Epidermal melanocyte (primary cell): Measurements from ENCODE around the gene ARFGEF3.
"Not testable (repeated sequence)": the region's sequence is repeated elsewhere in the genome, so short reads cannot be mapped to it uniquely, and the experiment has no call there.

Source experiments
- DNase-seq: peaks from one replicate; pipeline ENCODE4 v3.0.0; 2011; ENCODE audit warnings: low spot score; ENCODE audit not compliant: insufficient read length

ARFGEF3 gene

DNA sequence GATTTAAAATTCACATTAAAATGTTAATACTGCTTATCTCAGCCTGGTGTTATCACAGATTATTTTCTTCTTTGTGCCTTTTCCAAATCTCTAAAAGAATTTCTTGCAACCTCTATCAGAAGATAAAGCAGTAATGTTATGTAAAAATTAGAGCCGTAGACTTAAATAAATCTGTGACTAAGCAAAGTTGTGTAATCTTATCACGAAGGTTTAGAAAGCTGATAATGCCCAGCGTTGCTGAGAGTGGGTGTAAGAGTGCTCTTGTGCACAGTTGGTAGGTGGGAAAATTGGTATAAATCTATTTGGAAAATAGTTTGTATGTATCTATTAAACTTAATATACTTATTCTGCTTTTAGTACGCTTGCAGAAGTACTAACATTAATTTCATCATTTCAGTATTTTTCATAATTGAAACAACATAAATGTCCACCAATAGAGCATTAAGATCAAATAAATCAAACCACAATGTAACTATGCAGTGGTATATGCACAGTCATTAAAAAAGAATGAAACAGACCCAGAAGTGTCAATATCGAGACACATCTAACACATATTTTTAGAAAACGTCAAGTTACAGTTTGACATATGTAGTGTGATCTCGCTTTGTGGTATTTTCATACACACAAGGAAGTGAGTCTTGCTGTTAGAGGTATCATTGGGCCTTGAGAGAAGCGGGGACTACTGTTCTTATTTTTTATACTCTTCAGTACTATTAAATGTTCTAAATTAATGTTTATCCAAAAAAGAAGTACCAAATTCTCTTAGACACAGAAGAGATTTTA, 111.0 kb downstream of the ARFGEF3 start:
- DNase-seq, result no peak

DNA sequence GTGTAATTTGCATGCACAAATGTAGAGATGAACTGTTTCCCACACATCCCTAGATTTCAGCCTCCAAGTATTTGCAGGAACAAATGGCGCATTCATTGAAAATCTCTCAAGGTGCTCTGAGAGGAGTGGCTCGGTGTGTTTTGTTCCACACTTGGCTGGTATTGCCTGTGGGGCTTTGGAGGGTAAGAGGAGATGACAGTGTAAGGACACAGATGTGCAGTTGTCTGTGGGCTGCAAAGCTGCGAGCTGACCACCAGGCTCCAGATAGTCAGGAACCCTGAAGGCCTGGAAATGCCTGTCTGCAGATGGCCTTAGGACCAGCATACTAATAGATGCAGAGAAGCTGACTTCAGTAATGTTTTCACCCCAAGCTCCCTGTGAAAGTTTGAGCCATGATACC, 114.2 kb downstream of the ARFGEF3 start:
- DNase-seq, result no peak

DNA sequence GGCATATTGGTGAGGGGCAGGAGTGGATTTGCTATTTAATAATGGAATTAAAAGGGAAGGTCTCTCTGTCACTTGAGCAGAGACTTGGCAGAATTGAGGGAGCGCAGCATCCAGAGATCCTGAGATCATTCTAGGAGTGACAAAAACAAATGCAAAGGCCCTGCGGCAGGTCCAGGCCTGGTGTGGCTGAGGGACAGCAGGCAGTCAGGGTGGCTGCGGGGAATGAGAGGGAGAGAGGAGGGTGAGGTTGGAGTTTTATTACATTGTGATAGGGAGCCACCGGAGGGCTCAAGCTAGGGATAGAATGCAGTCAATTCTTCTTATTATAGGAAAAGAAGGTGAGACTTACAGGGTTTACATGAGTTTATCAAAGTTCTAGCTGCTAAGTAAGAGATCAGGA, 116.1 kb downstream of the ARFGEF3 start:
- no peak for DNase-seq

DNA sequence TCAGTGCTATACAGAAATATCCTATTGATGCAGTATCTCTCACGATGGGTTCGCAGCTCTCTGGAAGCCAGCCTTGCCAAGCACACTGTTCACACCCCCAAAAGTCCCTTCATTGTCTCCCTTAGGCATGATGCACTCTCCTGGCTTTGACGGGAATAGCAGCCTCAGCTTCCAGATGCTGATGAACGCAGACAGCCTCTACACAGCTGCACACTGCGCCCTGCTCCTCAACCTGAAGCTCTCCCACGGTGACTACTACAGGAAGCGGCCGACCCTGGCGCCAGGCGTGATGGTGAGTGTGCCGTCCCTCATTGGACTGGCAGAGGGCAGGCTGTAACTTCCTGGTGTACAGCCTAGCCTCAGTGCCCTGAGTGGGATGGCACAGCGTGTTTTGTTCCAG, 116.6 kb downstream of the ARFGEF3 start:
- DNase-seq, result no peak

DNA sequence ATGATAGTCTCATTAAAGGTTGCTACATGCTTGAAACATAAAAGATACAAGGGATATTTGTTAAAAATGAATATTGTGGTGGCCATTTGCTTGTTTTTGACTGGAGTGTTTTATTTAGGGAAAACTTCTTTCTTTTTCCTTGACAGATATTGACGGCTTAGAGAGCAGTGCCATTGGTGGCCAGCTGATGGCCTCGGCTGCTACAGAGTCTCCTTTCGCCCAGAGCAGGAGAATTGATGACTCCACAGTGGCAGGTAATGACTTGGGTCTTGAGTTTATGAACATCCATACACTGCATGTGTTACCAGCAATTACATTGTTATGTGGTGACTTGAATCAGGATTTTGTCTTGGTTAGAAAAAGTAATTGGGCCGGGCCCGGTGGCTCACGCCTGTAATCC, 124.1 kb downstream of the ARFGEF3 start:
- no peak for DNase-seq

DNA sequence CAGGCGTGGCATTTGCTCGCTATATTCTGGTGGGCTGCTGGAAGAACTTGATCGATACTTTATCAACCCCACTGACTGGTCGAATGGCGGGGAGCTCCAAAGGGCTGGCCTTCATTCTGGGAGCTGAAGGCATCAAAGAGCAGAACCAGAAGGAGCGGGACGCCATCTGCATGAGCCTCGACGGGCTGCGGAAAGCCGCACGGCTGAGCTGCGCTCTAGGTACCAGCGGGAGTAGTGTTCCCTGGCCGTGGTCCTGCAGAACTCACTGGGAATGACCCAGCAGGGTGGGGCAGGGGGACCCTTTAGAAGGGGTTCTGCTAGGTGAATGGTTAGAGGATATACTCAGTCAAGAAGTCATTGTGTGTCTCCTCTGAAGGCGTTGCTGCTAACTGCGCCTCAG, 125.0 kb downstream of the ARFGEF3 start:
- DNase-seq, result no peak

DNA sequence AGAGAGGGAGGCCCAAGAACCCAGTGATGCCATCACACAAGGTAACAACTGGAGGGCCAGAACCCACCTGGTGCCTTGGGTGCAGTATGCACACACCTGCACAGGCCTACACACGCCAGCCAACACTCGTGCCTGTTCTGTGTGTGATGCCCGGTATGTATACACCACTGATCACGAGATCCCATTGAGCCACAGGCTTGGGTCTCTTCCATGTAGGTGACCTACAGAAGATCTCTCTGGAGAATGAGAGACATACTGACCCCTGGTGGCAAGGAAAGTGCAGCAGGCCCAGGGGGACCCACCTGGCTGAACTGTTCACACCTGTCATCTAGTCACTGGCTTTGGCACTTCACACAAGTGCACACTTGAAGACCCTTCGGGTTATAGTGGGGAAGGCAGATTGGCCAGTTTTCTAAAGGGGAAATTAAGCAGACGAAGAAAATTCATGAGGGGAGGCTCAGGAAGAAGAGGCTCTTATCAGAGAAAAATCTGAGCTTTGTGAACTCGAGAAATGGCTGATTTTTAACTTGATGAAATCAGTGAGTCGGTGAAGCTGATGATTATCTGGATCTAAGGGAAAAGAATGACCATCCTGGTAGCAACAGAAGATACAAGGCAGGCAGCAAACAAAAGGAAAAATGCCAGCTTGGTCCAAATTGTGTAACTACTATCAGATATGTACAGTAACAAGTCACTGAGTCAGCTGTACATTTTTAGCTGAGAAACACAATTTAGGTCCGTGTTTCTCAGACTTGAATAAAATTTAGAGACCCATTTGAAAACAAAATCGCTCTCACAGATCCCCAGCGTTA, 125.6 kb downstream of the ARFGEF3 start:
- no peak for DNase-seq

DNA sequence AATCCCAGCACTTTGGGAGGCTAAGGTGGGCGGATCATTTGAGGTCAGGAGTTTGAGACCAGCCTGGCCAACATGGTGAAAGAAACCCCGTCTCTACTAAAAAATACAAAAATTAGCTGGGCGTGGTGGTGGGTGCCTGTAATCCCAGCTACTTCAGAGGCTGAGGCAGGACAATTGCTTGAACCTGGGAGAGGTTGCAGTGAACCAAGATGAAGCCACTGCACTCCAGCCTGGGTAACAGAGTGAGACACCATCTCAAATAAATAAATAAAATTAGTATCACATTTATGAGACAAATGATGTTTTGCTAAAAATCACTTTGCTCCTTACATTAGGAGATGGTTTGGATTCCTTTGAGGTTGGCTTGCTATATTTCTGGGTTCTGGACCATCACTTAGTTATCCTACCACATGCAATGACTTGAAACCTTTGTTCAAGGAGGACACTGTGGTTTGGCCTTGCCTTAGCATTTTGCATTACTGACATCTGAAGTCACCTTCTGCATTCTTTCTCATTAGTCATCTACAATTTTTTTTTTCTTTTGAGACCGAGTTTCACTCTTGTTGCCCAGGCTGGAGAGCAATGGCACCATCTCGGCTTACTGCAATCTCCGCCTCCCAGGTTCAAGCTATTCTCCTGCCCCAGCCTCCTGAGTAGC, 126.8 kb downstream of the ARFGEF3 start:
- DNase-seq, result not testable (repeated sequence)

DNA sequence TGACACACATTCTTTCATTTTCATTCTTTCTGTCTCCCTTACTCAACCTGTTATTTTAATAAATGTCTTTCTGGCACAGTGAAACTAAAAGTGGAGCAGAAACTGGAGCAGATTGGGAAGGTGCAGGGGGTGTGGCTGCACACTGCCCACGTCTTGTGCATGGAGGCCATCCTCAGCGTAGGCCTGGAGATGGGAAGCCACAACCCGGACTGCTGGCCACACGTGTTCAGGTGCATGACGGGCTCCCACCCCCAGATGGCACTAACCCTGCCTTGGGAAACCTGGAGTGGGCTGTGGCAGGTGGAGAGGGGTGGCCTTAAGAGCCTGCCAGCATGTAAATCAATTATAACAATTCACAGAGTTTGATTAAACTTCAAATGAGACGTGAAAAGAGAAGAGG, 128.0 kb downstream of the ARFGEF3 start:
- no peak for DNase-seq

DNA sequence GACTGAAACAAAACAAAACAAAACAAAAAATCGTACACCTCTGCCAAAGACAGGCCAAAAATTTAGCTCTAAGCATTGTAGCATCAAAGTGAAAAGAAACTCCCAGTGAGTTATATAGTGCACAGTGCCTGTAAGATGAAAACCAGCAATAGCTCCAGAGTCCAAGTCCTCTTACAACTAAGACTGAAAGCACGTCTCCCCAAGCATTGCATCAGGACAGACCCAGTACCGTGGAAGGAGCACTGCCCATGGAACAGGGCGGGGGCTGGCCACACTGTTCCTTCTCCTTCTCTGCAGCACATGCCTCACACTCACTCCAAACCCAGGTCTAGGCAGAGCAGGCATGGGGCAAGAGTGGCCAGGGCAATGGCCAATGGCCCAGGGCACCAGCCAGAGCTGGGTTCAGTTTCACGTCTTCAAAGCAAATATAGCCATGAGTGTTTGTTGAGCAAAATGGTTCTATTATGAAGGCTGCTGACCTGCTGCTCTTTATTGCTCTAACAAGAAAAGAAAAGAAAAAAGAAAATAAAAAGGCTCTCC, 128.8 kb downstream of the ARFGEF3 start:
- DNase-seq, result no peak

DNA sequence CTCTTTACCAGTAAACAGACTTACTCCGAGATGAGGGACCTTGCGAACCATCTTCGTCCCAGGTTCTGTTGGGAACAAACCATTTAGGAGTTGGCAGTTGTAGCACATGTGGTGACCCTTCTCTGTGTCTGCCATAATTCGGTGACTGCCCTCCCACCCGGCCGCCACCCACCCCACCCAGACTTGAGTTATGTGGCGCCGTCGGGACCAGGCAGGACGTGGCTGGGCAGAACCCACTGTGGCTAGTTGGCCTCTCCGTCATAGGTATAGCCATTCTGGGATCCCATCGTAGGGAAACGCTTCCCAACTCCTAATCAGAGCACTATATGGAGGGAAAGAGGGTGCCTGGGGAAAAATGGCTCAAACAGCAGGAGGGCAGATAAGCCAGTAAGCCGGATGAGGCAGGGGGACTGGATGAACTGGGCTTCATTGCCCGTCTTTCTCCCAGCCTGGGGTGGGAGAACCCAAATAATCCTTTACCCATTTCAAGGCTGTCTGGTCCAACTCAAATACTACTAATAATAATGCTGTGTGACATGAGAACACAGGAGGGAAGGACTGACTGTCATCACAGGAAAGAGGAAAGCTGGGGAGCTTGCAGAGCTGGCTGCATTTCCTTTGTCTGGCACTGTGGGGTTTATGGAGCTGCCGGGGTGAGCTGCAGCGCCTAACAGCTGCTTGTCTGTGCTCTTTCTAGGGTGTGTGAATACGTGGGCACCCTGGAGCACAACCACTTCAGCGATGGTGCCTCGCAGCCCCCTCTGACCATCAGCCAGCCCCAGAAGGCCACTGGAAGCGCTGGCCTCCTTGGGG, 129.5 kb downstream of the ARFGEF3 start:
- no peak for DNase-seq

DNA sequence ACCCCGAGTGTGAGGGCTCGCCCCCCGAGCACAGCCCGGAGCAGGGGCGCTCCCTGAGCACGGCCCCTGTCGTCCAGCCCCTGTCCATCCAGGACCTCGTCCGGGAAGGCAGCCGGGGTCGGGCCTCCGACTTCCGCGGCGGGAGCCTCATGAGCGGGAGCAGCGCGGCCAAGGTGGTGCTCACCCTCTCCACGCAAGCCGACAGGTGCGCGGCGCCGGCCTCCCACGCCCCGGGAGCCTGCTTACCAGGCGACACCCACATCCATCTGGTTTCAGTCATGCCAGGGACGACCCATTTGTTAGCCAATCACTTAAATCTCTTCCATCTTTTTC, 130.1 kb downstream of the ARFGEF3 start:
- DNase-seq, result no peak

DNA sequence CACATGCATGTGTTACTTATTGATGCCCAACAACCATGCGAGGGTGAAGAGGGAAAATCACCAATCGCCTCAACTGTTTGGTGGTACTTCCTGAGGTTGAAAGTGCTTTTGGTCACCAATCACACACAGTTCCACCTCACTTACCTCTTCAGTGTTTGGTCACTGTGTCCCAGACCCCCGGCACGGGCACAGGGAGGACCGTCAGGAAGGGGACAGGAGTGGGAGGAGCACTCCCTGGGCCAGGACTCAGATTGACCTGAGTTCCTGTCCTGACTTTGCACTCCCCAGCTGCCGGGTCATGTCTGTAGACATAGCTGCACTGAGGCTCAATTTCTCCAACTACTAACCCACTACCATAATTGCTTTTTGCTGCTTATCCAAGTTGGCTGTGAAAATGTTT, 130.7 kb downstream of the ARFGEF3 start:
- DNase-seq, result no peak

DNA sequence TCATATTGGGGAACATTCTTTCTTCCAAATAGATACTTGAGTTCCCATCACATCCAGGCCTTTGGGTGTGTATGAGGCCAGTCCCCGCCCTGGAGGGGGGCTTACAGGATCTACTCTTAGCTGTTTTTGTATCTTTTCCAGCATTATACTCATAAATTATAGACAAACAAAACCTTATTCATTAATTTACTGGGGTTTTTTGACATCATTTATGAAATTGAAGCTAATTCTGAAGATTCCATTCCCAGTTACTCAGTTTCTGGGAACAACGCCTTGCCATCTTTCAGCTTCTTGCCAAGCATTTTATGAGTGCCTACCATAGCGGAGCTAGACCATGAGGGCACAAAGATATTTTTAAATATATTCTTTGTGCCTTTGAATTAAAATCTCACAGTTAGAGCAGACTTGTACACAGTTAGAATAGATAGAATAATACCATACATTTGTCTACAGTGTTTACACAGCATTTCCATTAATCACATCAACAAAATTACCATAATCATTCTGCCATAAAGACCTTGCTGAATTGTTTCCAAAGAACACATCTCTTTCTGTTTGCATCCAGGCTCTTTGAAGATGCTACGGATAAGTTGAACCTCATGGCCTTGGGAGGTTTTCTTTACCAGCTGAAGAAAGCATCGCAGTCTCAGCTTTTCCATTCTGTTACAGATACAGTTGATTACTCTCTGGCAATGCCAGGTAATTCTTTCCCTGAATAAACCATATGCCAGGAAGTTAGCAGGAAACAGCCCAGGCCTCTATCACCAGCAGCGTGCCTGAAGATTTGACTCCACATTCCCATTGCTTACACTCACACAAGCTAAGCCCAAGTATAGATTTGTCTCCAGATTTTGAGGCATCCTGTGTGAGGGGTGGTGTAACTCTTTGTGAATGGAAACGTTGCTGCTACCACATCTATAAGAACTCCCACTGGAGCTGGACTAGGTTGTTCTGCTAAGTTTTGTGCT, 132.0 kb downstream of the ARFGEF3 start:
- DNase-seq, result no peak

DNA sequence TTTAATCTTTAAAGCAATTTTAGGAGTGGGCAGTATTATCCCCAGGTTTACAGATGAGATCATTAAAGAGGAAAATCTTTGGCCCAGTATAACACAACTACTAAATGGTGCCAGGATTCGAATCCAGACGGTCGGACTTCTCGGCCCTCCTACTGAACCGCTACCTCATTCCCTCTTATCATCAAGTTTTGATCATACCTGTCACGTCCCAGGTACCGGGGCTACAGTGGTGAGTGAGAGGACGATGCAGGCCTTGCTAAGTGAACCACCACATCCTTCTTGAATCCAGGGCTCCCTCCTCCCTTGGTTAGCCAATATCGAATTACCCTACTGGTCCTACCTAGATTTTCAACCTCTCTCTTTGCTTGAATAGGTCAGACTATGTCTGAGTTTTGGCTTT, 134.6 kb downstream of the ARFGEF3 start:
- no peak for DNase-seq

DNA sequence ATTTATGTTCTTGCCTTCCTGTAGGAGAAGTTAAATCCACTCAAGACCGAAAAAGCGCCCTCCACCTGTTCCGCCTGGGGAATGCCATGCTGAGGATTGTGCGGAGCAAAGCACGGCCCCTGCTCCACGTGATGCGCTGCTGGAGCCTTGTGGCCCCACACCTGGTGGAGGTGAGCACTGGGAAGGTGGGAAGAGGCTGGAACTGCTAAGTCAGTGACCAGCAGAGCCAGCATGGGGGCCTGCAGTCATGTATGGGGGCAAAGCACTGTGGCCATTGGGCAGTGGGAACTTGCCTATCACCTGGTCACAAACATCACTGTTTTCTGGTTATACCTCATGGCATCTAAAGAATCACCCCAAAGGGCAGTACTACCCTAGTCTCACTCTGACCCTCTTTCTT, 135.0 kb downstream of the ARFGEF3 start:
- DNase-seq, result no peak

DNA sequence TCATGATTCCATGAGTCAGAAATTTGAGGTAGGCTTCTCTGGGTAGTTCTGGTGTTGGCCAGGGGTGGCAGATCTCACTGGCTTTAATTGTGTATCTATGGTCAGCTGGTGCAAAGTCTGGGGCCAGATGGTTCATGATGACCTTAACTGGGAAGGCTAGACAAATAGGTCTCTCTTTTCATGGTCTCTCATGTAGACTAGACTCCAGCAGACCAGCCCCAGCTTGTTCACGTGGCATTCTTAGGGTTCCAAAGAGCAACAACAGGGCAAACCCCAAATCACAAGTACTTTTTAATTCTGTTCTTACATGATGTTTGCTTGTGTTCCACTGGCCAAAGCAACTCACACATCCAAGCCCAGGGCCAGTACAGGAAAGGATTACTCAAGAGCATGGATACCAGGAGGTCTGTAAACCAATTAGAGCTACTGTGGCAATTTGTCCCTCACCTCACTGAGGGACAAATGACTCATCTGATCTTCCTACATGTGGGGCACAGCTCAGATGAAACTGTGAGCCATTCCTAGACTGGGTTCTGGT, 136.1 kb downstream of the ARFGEF3 start:
- no peak for DNase-seq

DNA sequence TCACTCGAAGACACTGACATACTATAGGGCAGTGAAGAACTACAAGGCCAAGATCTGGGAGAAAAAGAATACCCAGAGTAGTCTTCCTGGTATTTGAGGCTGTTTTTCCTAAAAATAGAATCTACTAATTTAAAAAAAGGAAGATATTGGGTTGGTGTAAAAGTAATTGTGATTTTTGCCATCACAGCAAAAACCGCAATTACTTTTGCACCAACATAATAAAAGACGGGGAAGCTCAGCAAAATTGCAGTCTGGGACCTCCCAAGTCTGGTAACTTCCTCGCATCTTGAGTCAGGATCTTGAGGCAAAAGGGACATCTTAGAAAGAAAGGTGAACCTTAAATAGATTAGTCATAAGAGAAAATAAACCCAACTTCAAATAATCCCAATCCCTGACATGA, 138.7 kb downstream of the ARFGEF3 start:
- DNase-seq, result no peak

DNA sequence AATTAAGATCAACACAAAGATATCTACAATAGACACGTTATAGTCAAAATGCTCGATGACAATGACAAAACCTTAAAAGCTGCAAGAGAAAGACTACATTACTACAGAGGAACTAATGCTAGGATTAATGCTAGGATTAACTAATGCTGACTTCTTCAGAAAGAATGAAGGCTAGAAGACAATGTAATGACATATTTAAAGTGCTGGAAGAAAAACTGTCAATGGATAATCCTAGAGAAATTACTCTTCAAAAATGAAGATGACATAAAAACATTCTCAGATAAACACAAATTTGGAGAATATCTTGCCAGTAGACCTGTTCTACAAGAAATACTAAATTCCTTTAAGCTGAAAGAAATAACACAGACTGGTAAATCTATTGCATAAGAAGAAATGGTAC, 140.8 kb downstream of the ARFGEF3 start:
- DNase-seq, result no peak

DNA sequence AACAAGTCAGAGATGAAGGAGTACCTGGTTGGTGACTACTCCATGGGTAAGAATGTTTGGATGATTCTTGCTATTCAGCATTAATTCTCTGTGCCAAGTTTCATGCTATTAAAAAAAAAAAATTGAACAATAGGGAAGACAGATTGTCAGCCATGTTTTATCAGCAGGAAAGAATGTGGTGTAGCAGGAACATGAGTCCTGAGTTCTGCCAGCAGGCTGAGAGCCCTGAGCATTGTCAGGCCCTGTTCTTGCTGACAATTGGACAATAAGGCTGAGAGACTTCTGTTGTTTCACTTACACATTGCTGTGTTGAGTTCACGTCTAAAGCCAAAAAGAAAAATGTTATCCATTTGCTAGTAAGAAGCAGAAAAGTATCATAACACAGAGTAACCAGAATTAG, 145.6 kb downstream of the ARFGEF3 start:
- DNase-seq, result no peak
